MG63 (cell line): ENCODE measurements around the gene WDR35. TPM values are rescaled to one million over a fixed set of nuclear protein-coding genes. Genes with fewer than 3 reads are reported as not detected.
A peak's percentile ranks its signal among the peaks of the same experiment; 100 is the strongest.

Experiments used
- DNase-seq: peaks from one replicate; pipeline ENCODE4 v3.0.0-alpha.2; 2020
- H3K27me3 ChIP-seq: fragments of 250-450 bp; sonication (Bioruptor Pico); 2 replicates; pipeline ENCODE4 v1.5.1; 2020; ENCODE audit warnings: mild to moderate bottlenecking, moderate library complexity
- H3K36me3 ChIP-seq: fragments of 250-450 bp; sonication (Bioruptor Pico); 2 replicates; pipeline ENCODE4 v1.5.1; 2020; ENCODE audit warnings: mild to moderate bottlenecking, moderate library complexity
- H3K4me3 ChIP-seq: fragments of 250-450 bp; sonication (Bioruptor Pico); 2 replicates; pipeline ENCODE4 v1.5.1; 2020; ENCODE audit warnings: mild to moderate bottlenecking, moderate library complexity
- H3K9me3 ChIP-seq: fragments of 250-450 bp; sonication (Bioruptor Pico); 2 replicates; pipeline ENCODE4 v1.5.1; 2020; ENCODE audit warnings: mild to moderate bottlenecking, moderate library complexity
- total RNA-seq: library from RNA; depleted of rRNA; stranded (reverse); fragments of >200 nt; shearing (Covaris generic); gene quantifications from 2 replicates; pipeline ENCODE4 v1.2.3, GENCODE V29; 2014; ENCODE audit warnings: low replicate concordance; rRNA removed

WDR35 gene
- 4.4 and 6.4 TPM in 2 replicates for total RNA-seq

DNA sequence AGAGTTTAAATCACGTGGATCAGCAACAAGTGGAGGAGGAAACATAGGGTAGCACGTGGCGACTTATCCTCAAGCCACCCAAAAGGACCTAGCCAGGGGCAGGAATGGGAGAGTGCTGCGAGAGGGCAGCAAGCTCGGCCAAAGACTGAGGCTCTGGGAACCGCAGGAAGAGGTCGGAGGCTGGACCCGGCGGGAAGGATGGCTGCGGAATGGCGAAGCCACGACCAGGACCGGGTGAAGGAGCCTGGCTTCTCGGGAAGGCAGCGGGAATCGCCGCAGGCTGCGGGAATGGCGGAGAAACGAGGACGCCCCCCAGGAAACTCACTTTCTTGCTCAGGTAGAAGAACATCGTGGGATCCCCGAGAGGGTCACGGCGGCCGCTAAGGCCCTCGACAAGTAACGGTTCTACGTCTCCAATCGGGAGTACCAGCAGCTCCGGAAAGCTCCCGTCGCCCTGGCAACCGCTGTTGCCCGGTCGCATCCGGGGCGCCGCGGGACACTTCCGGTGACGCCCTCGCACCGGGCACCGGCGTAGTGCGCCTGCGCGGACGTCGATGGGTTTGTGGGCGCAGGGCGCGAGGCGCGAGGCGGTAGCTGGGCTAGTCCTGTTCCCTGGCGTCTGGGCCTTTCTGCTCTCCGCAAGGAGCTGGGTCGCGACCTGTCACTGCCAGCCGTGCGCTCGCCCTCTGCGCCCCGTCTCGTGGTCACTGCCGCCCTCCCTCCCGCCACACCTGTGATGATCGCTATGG is at the start of gene WDR35:
WDR35 (minus strand) TSS at position 439 of the 749 bp plus-strand sequence; CDS start at position 349, 90 bp downstream.
- Histone ChIP-seq H3K4me3 (peak within 1 kb of the TSS; percentile 87), H3K9me3 (no peaks in the 10 kb centered on the region), H3K36me3 (peaks cover 18% of the 10 kb centered on the region), H3K27me3 (0 out of 2 replicates have a peak, but pooled peaks cover 2% of the 10 kb centered on the region)
- peak; percentile 92 for DNase-seq

- no peaks in the 10 kb centered on the region for H3K27me3 ChIP-seq
- no peak overlapping the region for H3K4me3 ChIP-seq
- no peaks in the 10 kb centered on the region for H3K9me3 ChIP-seq
- peaks cover 90% of the 10 kb centered on the region for H3K36me3 ChIP-seq
- no peak for DNase-seq
Observed at GRCh38 chr2:20037660-20038059, 47.8 kb upstream of the WDR35 start.

DNA sequence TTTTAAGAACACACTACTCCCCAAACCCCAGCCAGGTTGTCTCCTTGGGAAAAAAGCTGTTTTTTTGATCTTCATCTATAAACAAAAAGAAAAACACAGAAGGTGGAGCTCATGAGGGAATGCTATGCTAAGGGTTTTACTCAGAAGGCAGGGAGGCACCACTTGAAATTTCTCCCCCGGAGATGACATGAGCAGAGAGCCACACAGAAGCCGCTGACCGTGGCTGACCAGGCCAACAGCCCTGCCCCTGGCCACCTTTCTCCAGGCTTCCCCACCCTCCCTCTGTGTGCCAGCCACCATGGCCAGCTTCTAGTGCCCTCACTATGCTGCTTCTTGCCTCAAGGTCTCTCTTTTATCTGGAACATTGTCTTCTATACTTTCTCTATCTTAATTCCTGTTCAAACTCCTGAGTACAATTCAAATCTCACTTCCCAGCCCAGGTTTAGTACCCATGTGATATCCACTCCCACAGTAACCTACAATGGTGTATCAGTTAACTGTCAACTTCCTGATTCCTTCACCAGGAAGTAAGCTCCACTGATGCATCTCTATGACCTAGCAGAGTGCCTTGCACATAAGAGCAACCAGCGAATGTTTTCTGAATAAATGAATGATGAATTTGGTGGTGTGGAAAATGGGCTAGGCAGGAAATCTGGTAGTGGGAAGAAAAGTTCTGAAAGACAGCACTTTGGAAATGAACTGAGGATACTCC is 46.2 kb upstream of the WDR35 start:
- H3K36me3 ChIP-seq: peaks cover 96% of the 10 kb centered on the region
- DNase-seq: no peak
- no peak overlapping the region for H3K4me3 ChIP-seq
- no peaks in the 10 kb centered on the region for H3K9me3 ChIP-seq
- no peaks in the 10 kb centered on the region for H3K27me3 ChIP-seq

GRCh38 chr2:20034821-20035220 is 44.9 kb upstream of the WDR35 start:
- no peaks in the 10 kb centered on the region for H3K9me3 ChIP-seq
- H3K27me3 ChIP-seq: no peaks in the 10 kb centered on the region
- H3K4me3 ChIP-seq: no peak overlapping the region
- peaks cover 100% of the 10 kb centered on the region for H3K36me3 ChIP-seq
- no peak for DNase-seq

- DNase-seq: no peak
- Histone ChIP-seq H3K4me3 (no peak overlapping the region), H3K36me3 (peaks cover 100% of the 10 kb centered on the region), H3K9me3 (0 out of 2 replicates have a peak, but pooled peaks cover 1% of the 10 kb centered on the region), H3K27me3 (no peaks in the 10 kb centered on the region)
Observed at GRCh38 chr2:20034218-20034617, 44.3 kb upstream of the WDR35 start.

- H3K36me3 ChIP-seq: peaks cover 100% of the 10 kb centered on the region
- 0 out of 2 replicates have a peak, but pooled peaks cover 4% of the 10 kb centered on the region for H3K9me3 ChIP-seq
- H3K27me3 ChIP-seq: no peaks in the 10 kb centered on the region
- H3K4me3 ChIP-seq: no peak overlapping the region
- DNase-seq: no peak
Observed at GRCh38 chr2:20033322-20033721, 43.4 kb upstream of the WDR35 start.

GRCh38 chr2:20030224-20030623 is 40.3 kb upstream of the WDR35 start:
- DNase-seq: no peak
- no peak overlapping the region for H3K4me3 ChIP-seq
- peaks cover 4% of the 10 kb centered on the region; the same call in 1 of the 2 replicates for H3K9me3 ChIP-seq
- H3K36me3 ChIP-seq: peaks cover 82% of the 10 kb centered on the region
- no peaks in the 10 kb centered on the region for H3K27me3 ChIP-seq

DNA sequence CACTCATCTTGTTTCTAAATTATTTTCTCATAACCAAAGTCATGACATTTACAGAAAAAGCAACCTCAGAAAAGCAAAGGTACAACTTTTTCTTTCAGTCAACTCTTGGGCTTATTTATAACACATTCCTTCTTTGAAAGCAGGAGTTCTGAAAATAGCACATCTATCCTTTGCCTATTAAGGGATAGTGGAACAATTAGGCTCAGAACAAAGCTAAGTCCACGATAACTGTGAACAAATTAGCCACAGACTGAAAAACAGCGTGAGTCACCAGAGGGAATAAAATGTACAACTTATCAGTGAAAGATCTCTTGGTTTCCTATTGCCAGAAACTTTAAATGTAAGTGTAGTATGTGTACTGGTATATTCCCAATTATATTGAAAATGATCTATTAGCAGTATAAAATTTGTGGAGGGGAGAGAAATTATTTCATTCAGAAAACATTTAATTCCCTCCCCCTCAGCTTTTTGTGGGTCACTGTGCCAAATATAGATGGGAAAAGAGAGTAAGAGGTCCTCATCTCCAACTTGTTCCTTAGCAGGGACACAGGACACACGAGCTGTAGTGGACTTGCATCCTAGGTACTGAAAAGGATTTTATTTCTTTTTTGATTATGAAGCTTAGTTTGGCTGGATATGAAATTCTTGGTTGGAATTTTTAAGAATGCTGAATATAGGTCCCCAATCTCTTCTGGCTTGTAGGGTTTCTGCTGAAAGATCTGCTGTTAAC is 38.0 kb upstream of the WDR35 start:
- Histone ChIP-seq H3K4me3 (no peak overlapping the region), H3K9me3 (peaks cover 4% of the 10 kb centered on the region; the same call in 1 of the 2 replicates), H3K36me3 (peaks cover 63% of the 10 kb centered on the region), H3K27me3 (no peaks in the 10 kb centered on the region)
- no peak for DNase-seq

DNA sequence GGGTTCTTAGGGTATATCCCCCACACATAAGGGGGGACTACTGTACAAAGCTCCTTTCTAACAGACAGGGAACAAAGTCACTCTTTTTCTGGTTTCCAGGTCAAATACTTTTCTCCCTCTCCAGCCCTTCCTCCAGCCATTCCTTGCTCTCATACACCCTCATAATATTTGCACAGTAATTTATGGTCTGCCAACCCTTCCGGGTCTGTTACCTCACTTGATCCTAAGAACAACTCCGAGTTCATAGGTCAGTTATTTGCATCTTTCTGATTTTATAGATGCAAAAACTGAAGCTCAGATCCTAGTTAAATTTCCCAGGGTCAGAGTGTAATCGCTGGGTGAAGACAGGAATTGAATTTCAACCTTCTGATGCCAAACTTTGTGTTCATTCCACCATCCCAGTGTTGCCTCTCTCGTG is 37.4 kb upstream of the WDR35 start:
- Histone ChIP-seq H3K4me3 (no peak overlapping the region), H3K9me3 (peaks cover 6% of the 10 kb centered on the region), H3K27me3 (no peaks in the 10 kb centered on the region), H3K36me3 (peaks cover 57% of the 10 kb centered on the region)
- no peak for DNase-seq

DNA sequence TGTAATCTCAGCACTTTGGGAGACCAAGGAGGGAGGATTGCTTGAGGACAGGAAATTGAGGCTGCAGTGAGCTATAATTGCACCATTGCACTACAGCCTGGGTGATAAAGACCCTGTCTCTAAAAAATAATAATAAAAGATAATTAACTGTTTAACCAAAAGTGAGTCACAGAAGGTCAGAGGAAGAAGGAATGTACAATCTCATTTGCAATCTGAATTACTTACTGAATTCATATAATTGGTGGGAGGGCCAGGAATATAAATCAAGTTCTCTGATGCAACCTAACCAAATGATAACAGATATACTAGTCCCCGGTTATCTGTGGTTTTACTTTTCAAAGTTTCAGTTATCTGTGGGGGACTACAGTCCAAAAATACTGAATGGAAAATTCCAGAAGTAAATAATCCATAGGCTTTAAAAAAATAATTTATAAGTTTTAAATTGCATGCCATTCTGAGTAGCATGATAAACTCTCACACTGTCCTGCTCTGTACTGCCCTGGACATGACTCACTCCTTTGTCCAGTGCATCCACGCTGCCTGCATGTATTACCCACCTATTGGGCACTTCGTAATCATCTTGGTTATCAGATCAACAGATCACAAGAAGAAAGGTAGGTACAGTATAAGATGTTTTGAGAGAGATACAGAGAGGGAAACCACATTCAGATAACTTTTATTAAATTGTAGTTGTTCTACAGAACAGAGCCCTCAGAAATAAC is 35.3 kb upstream of the WDR35 start:
- no peak for DNase-seq
- Histone ChIP-seq H3K27me3 (no peaks in the 10 kb centered on the region), H3K9me3 (peaks cover 8% of the 10 kb centered on the region), H3K36me3 (peaks cover 37% of the 10 kb centered on the region), H3K4me3 (no peak overlapping the region)

DNA sequence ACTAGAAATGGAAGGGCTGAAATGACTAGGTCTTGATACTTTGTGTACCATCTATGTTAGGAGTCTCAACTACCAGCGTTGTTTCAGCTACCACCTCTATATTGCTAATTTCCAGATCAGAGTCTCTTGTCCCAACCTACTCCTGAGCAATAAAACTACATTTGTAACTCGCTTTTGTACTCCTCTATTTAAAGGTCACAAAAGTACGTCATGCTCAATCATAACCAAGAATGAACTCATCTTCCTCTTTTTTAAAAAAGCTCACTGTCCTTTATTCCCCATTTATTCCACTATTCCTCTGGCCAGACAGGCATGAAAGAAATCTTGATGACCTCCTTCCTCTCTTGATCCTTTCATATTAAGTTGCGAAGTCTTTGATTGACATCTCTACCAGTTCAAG is 33.8 kb upstream of the WDR35 start:
- peaks cover 4% of the 10 kb centered on the region for H3K9me3 ChIP-seq
- H3K36me3 ChIP-seq: peaks cover 21% of the 10 kb centered on the region
- H3K27me3 ChIP-seq: no peaks in the 10 kb centered on the region
- H3K4me3 ChIP-seq: no peak overlapping the region
- DNase-seq: no peak

DNA sequence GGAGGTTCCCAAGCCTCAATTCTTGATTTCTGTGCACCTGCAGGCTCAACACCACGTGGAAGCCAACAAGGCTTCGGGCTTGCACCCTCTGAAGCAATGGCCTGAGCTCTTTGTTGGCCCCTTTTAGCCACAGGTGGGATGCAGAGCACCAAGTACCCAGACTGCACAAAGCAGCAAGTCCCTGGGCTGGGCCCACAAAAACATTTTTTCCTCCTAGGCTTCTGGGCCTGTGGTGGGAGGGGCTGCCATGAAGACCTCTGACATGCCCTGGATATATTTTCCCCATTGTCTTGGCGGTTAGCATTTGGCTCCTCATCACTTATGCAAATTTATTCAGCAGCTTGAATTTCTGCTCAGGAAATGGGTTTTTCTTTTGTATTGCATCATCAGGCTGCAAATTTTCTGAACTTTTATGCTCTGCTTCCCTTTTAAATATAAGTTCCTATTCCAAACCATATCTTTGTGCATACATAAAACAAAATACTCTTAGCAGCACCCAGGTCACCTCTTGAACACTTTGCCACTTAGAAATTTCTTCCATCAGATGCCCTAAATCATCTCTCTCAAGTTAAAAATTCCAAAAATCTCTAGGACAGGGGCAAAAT is 31.6 kb upstream of the WDR35 start:
- Histone ChIP-seq H3K36me3 (peaks cover 5% of the 10 kb centered on the region), H3K27me3 (no peaks in the 10 kb centered on the region), H3K9me3 (peaks cover 4% of the 10 kb centered on the region), H3K4me3 (no peak overlapping the region)
- no peak for DNase-seq

- H3K9me3 ChIP-seq: peaks cover 4% of the 10 kb centered on the region
- no peaks in the 10 kb centered on the region for H3K27me3 ChIP-seq
- H3K4me3 ChIP-seq: no peak overlapping the region
- H3K36me3 ChIP-seq: peaks cover 5% of the 10 kb centered on the region
- no peak for DNase-seq
Observed at GRCh38 chr2:20019747-20020146, 29.8 kb upstream of the WDR35 start.

- no peak for DNase-seq
- Histone ChIP-seq H3K36me3 (peaks cover 5% of the 10 kb centered on the region), H3K4me3 (no peak overlapping the region), H3K9me3 (peaks cover 4% of the 10 kb centered on the region), H3K27me3 (no peaks in the 10 kb centered on the region)
Observed at GRCh38 chr2:20018601-20019152, 28.8 kb upstream of the WDR35 start.

GRCh38 chr2:20016346-20016745 is 26.4 kb upstream of the WDR35 start:
- H3K4me3 ChIP-seq: no peak overlapping the region

More at GRCh38 chr2:20016346-20016745, 26.4 kb upstream of the WDR35 start:
- Histone ChIP-seq H3K9me3 (no peaks in the 10 kb centered on the region; the same call in 1 of the 2 replicates), H3K27me3 (no peaks in the 10 kb centered on the region), H3K36me3 (no peaks in the 10 kb centered on the region; the same call in 1 of the 2 replicates)
- DNase-seq: no peak
